H54 (cell line): ENCODE data around the gene IFI27L1.
A peak's percentile ranks its signal among the peaks of the same experiment; 100 is the strongest.
"Not testable (repeated sequence)": the region's sequence is repeated elsewhere in the genome, so short reads cannot be mapped to it uniquely, and the experiment has no call there.

Source experiments
- DNase-seq: peaks from one replicate; pipeline ENCODE4 v3.0.0; 2011; ENCODE audit warnings: low spot score, mixed read lengths; ENCODE audit not compliant: insufficient read length
- FAIRE-seq: peaks from 3 replicates; lab custom pipeline; 2011; peaks lifted over from hg19 to GRCh38; lab: Jason Lieb, UNC
- POLR2A ChIP-seq: IDR thresholded peaks from 2 replicates; pipeline ENCODE4 v1.6.1; 2011; ENCODE audit warnings: low read depth, mild to moderate bottlenecking, low read length

IFI27L1 gene

DNA sequence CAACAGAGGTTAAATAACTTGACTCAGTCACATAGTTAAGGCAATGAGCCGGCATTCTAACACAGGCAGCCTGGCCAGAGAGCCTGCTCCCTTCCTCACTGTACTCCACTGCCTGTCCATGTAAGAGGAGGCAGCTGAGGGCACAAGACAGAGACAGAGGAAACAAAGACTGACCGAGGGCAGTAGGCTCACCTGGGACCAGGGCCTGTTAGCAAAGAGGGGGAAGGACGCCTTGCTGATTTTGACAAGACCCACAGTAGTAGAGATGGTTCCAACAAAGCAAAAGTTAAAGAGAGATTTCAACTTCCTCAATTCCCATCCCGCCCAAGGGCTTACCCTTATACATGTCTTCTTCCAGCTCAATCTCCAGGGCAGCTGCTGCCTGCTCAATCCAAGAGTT, 28.4 kb upstream of the IFI27L1 start:
- DNase-seq = no peak
- no peak for TF ChIP-seq POLR2A
- FAIRE-seq = no peak

DNA sequence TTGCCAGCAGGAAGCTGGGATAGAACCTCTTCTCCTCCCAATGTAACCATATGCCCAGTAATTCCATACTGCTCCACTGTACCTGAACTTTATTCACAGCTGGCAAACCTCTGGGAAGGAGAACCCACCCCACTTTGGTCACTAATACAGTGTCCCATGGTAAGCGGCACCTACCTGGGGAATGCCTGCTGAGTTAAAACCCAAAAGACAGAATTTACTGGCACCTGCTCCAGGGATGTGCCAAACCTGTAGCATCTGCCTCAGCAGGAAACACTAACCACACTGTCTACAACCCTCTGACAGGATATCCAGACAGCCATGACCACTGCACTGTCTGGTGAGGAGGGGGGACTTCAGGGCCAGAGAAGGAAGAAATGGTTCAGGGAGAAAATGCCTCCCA, 26.7 kb upstream of the IFI27L1 start:
- TF ChIP-seq POLR2A = no peak
- no peak for DNase-seq
- no peak for FAIRE-seq

GRCh38 chr14:94054936-94055335, 26.2 kb upstream of the IFI27L1 start:
- DNase-seq (no peak), FAIRE-seq (no peak)
- no peak for TF ChIP-seq POLR2A

GRCh38 chr14:94056579-94057308, 24.4 kb upstream of the IFI27L1 start:
- DNase-seq = no peak
- TF ChIP-seq POLR2A = no peak
- no peak for FAIRE-seq

DNA sequence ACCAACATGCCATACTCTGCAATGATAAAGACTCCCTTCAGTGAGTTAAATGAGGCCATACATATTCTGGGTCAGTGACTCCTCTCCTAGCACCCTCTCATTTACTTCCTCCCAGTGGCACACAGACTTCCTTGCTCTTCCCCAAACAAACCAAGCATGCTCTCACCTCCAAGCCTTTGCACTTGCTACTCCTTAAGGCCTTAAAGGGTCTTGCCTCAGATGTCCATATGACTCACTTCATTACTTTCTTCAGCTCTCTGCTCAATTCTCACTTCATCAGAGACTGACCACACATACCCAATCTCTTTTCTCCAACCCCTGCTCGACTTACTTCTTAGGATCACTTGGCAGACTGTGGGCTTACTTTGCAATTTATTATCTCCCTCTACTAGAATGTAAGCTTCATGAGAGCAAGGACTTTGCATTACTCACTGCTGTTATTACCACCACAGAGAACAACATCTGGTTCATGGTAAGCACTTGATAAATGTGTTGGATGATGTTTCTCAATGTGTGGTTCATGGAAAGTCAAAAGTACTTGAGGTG, 22.9 kb upstream of the IFI27L1 start:
- DNase-seq (no peak), FAIRE-seq (no peak)
- no peak for TF ChIP-seq POLR2A

DNA sequence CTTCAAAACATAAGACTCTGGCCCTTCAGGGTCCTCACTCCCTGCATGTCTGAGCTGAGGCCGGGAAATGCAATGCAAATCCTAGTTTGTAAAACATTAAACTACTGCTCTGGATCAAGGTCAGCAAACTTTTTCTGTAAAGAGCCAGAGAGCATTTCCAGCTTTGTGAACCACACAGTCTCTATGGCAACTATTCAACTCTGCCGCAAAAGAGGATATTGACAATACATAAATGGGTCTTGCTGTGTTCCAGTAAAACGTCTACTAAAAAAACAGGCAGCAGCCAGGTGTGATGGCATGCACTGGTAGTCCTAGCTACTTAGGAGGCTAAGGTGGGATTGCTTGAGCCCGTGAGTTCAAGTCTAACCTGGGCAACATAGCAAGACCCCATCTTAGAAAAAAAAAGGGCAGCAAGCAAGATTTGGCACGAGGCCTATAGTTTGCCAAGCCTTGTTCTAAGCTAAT, 22.4 kb upstream of the IFI27L1 start:
- FAIRE-seq (no peak), DNase-seq (no peak)
- TF ChIP-seq POLR2A = no peak

GRCh38 chr14:94059998-94060397, 21.1 kb upstream of the IFI27L1 start:
- DNase-seq (no peak), FAIRE-seq (no peak)
- no peak for TF ChIP-seq POLR2A

- TF ChIP-seq POLR2A = no peak
- DNase-seq (peak; percentile 54), FAIRE-seq (peak; percentile 95)
These were observed 18.7 kb upstream of the IFI27L1 start for GRCh38 chr14:94062344-94062940.

DNA sequence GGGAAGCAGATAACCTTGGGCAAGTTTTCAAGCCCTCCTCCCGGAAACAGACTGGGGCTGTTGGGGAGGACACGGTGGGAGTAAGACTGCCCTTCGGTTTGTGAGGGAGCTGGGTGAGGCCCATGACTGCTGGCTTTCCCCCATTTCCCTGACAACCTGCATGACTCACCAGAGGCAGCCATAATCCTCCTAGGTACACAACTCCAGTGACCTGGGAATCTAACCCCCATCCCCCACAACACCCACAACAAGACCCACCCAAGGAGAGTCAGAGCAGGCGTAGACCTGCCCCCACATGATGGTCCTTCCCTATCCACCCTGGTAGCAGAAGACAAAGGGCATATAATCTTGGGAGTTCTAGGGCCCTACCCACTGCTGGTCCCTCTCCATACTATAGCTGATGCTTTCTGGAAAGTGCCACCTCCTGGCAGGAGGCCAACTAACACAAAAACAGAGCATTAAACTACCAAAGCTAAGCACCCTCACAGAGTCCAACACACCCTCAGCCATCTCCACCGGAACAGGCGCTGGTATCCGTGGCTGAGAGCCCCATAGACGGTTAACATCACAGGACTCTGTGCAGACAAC, 14.9 kb upstream of the IFI27L1 start:
- TF ChIP-seq POLR2A = no peak
- FAIRE-seq (no peak), DNase-seq (no peak)

- DNase-seq, FAIRE-seq: not testable (repeated sequence)
These were observed 9.0 kb upstream of the IFI27L1 start for GRCh38 chr14:94072076-94072475.

DNA sequence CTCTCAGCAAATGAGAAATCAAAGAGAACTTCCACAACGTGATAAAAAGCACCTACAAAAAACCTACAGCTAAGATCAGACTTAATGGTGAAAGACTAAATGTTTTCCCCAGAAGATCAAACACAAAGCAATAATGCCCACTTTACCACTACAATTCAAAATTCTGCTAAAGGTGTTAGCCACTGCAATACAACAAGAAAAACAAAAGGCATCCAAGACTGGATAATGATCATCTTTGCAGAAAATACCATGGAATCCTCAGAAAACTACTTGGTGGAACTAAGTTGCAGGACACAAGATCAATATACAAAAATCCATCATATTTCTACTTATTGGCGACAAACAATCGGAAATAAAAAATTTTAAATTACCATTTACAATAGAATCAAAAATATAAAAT, 6.6 kb upstream of the IFI27L1 start:
- DNase-seq (no peak), FAIRE-seq (no peak)
- no peak for TF ChIP-seq POLR2A

DNA sequence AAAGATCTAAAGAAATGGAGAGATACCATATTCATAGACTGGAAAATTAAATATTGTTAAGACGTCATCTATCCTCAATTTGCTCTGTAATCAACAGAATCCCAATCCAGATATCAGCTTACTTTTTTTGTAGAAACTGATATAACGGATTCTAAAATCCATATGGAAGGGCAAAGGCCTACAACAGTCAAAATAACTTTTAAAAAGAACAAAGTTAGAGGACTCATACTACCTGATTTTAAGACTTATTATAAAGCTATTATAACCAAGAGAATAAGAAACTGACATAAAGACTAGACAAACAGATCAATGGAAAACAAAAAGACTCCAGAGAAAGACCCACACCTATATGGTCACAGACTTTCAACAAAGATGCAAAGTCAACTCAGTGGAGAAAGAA, 6.1 kb upstream of the IFI27L1 start:
- FAIRE-seq (no peak), DNase-seq (no peak)
- TF ChIP-seq POLR2A = no peak

GRCh38 chr14:94077111-94077821, 3.8 kb upstream of the IFI27L1 start:
- FAIRE-seq = peak; percentile 41
- TF ChIP-seq POLR2A = no peak
- DNase-seq = no peak

DNA sequence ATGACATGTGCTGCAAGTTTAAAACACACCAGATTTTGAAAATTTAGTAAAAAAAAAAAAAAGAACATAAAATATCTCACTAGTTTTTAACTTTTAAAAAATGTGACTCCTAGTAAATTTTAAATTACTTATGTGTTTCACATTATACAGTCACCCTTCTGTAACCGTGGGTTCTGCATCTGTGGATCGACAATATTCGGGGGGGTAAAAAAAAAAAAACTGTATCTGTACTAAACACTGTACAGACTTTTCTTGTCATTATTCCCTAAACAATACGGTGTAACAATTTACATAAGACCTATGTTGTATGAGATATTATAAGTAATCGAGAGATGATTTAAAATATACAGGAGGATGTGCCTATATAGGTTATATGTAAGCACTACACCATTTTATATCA, 3.3 kb upstream of the IFI27L1 start:
- TF ChIP-seq POLR2A = no peak
- no peak for FAIRE-seq
- no peak for DNase-seq
